HG02610 (cell line): ENCODE measurements around the gene HRC.
"Not testable (repeated sequence)": the region's sequence is repeated elsewhere in the genome, so short reads cannot be mapped to it uniquely, and the experiment has no call there.

Experiments
- ATAC-seq: cut with Tn5 transposase; IDR thresholded peaks from one replicate; pipeline ENCODE4 v1.9.1; 2021; ENCODE audit warnings: mild to moderate bottlenecking, moderate library complexity; ENCODE audit not compliant: unreplicated experiment

Gene HRC, protein sequence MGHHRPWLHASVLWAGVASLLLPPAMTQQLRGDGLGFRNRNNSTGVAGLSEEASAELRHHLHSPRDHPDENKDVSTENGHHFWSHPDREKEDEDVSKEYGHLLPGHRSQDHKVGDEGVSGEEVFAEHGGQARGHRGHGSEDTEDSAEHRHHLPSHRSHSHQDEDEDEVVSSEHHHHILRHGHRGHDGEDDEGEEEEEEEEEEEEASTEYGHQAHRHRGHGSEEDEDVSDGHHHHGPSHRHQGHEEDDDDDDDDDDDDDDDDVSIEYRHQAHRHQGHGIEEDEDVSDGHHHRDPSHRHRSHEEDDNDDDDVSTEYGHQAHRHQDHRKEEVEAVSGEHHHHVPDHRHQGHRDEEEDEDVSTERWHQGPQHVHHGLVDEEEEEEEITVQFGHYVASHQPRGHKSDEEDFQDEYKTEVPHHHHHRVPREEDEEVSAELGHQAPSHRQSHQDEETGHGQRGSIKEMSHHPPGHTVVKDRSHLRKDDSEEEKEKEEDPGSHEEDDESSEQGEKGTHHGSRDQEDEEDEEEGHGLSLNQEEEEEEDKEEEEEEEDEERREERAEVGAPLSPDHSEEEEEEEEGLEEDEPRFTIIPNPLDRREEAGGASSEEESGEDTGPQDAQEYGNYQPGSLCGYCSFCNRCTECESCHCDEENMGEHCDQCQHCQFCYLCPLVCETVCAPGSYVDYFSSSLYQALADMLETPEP

DNA sequence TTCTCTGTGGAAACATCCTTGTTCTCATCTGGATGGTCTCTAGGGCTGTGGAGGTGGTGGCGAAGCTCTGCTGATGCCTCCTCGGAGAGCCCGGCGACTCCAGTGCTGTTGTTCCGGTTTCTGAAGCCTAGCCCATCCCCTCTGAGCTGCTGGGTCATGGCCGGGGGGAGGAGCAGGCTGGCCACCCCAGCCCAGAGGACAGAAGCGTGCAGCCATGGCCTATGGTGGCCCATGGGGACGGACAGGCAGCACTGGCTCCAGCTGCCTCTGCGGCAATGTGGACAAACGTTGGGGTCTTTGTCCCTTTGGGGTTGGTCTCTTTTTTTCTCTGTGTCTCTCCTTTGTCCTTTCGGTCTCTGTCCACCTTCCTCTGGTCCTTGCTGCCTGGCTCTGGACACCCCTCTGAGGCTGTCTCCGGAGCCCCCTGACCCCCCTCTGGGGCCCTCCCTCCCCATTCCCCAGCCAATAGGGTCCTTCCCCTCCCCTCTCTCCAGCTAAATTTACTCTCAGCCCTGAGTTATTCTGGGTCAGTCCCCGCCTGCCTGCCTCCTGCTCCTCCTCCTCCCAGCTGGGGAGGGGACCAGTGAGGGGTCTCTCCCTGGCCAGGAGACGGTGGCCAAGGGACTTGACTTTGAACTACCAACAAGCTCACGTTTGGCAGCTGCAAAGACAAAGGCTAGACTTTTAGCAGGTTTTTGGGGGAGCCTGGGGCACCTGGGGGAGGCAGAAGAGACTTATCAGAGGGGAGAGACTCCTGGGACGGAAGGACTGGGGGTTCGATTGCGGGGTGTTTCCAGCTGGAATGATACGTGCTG lies at the start of gene HRC:
Gene HRC (minus strand): TSS at position 392 of the 815 bp plus-strand sequence. CDS start 159 bp downstream, at position 233.
- no peak for ATAC-seq

DNA sequence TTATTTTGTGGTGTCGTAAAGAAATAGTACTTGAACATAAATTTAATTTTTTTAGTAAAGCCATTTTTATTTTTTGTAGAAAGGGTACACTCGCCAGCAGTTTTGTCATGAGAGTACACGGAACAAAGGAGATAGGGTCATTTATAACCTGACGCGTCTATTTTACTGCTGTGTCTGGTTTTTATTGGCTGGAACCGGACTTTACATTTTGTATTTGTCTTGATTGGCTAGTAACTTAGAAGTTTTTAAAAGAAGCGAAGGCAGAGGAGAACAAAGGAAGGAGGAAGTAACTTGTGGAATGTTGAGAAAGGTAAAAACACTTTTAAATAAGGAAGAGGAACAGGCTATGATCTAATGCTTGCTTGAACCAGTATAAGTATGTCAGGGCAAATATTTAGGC lies 45.8 kb upstream of the HRC start:
- ATAC-seq = no peak

DNA sequence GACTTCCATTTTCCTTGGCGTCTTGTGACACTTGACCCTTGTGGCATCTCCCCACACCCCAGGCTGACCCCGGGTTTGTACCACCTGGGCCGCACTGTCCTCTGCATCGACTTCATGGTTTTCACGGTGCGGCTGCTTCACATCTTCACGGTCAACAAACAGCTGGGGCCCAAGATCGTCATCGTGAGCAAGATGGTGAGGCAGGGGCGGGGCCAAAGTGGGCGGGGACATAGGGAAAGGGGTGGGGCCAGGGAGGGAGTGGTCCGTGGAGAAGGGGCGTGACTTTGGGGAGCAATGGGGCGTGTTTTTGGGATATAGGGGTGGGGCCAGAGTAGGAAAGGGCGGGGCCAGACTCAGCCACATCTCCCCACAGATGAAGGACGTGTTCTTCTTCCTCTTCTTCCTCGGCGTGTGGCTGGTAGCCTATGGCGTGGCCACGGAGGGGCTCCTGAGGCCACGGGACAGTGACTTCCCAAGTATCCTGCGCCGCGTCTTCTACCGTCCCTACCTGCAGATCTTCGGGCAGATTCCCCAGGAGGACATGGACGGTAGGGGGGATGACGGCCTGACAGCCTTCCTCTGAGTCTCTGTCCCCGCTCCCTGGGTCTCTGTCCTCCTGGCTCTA lies 45.2 kb upstream of the HRC start:
- no peak for ATAC-seq

DNA sequence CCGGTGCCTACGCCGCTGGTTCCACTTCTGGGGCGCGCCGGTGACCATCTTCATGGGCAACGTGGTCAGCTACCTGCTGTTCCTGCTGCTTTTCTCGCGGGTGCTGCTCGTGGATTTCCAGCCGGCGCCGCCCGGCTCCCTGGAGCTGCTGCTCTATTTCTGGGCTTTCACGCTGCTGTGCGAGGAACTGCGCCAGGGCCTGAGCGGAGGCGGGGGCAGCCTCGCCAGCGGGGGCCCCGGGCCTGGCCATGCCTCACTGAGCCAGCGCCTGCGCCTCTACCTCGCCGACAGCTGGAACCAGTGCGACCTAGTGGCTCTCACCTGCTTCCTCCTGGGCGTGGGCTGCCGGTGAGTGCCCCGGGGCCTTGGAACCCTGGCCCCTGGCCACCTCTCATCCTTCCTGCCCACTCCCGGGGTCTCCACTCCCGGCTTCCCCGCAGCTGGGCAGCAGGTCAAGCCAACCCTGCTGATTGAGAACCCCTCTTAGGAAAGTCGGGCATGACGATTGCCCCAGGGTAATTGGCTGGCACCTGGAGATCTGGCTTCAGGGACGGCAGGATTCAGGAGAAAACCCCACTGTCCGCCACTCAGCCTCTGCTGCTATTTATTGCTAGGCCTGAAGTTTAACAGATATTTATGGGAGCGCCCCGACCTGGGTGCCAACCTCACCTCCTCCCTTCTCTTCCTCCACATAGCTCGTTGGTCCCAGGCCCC lies 41.5 kb upstream of the HRC start:
- ATAC-seq = no peak

DNA sequence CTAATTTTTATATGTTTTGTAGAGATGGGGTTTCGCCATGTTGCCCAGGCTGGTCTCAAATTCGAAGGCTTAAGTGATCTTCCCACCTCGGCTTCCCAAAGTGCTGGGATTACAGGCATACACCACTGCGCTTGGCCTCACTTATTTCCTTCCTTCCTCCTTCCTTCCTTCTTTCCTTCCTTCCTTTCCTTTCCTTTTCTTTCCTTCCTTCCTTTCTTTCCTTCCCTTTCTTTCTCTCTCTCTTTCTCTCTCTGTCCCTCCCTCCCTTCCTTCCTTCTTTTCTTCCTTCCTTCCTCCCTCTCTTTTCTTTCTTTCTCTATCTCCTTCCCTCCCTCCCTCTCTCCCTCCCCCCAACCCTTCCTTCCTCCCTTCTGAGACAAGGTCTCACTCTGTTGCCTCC lies 39.2 kb upstream of the HRC start:
- no peak for ATAC-seq

DNA sequence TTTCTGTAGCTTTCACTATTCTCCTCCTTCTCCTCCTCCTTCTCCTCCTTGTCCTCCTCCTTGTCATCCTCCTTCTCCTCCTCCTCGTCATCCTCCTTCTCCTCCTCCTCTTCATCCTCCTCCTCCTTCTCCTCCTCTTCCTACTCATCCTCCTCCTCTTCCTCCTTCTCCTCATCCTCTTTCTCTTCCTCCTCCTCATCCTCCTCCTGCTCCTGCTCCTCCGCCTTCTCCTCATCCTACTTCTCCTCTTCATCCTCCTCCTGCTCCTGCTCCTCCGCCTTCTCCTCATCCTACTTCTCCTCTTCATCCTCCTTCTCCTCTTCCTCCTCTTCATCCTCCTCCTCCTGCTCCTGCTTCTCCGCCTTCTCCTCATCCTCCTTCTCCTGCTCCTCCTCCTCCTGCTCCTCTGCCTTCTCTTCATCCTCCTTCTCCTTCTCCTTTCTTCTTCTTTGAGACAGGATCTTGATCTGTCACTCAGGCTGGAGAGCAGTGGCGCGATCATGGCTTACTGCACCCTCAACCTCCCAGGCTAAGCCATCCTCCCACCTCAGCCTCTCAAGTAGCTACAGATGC lies 38.7 kb upstream of the HRC start:
- no peak for ATAC-seq

DNA sequence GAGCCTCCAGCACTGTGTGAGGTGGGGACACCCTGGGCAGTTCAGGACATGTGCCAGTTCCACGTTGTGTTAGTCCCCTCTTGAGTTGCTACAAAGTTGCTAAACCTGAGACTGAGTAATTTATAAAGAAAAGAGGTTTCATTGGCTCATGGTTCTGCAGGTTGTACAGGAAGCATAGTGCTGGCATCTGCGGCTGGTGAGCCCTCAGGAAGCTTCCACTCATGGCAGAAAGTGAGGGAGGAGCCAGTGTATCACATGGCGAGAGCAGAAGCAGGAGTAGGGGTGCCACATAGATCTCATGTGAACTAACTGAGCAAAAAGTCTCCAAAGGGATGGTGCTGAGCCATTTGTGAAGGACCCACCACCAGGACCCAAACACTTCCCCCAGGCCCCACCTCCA lies 35.6 kb upstream of the HRC start:
- ATAC-seq = no peak

DNA sequence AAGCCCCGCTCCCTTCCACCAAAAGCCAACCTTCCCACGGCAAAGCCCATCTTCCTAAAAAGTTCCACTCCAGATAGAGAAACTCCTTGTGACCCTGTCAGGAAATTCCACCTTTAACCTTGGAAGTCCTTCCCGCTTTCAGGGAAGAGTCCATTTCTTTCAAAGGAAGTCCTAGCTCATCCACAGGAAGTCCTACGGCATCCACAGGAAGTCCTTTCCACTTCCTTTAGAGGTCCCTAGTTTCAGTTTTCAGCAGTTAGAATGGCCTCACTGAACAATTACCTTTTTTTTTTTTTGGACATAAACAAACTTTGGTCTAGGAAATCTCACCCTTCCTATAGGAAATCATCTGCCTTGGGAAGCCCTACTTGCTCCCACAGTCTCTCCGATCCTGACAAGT lies 34.1 kb upstream of the HRC start:
- ATAC-seq = no peak

DNA sequence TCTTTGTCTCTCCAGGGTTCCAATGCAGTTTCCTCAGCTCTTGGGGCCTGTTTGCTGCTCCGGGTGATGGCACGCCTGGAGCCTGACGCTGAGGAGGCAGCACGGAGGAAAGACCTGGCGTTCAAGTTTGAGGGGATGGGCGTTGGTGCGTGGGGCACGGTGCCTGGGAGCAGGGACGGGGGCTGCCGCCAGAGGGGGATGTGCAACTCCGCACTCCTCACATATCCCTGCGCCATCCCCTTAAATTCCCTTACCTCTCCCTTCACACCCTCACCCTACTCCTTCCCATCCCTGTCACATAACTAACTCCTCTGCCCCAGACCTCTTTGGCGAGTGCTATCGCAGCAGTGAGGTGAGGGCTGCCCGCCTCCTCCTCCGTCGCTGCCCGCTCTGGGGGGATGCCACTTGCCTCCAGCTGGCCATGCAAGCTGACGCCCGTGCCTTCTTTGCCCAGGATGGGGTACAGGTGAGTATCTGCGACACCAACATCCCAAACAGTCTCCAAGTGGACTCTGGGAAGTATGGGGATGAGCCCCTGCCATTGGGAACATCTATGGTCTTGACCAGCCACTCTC lies 33.5 kb upstream of the HRC start:
- no peak for ATAC-seq

DNA sequence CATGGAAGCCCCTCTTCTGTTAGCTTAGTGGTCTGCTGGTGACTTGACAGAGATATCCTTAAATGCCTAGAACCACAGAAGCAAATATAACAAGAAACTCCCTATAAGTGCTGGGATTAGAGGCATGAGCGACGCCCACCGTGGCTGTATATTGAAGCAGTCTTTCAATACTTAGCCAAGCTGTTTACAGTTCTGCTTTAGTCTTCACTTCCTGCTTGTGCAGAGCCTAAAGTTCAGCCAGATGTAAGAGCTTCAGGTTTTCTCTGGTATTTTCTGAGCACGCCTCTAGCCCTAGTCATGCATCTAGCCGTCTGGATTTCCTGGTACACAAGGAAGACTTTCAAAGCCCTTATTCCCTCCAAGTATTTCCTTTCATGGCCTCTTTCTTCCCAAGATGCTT lies 30.9 kb upstream of the HRC start:
- no peak for ATAC-seq

DNA sequence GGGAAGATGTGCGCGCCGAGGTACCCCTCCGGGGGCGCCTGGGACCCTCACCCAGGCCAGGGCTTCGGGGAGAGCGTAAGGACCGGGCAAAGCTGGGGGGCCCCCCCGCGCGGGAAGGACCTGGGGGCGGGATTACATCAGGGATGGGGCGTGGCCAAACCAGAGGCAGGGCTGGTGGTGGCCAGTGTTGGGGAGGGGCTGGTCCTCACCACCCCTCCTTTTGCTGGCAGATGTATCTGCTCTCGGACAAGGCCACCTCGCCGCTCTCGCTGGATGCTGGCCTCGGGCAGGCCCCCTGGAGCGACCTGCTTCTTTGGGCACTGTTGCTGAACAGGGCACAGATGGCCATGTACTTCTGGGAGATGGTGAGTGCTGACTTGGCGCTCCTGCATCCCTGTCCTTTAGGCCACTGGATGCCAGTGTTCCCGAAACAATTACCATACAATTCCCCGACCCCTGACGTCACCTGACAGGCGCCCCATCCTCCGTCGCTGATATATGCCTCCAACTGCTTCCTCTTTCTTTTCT lies 27.7 kb upstream of the HRC start:
- no peak for ATAC-seq

DNA sequence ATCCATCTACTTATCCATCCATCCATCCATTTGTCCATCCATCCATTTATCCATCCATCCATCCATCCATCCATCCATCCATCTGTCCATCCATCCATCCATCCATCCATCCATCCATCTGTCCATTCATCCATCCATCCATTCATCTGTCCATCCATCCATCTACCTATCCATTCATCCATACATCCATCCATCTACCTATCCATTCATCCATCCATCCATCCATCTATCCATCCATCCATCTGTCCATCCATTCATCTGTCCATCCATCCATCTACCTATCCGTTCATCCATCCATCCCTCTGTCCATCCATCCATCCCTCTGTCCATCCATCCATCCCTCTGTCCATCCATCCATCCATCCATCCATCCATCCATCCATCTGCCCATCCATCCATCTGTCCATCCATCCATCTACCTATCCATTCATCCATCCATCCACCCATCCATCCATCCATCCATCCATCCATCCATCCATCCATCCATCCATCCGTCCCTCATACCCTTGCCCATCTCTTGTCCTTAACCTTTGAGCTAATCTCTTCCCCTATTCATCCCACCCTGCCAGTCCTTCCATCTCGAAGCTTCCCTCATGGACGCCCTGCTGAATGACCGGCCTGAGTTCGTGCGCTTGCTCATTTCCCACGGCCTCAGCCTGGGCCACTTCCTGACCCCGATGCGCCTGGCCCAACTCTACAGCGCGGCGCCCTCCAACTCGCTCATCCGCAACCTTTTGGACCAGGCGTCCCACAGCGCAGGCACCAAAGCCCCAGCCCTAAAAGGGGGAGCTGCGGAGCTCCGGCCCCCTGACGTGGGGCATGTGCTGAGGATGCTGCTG lies 27.0 kb upstream of the HRC start:
- not testable (repeated sequence) for ATAC-seq

DNA sequence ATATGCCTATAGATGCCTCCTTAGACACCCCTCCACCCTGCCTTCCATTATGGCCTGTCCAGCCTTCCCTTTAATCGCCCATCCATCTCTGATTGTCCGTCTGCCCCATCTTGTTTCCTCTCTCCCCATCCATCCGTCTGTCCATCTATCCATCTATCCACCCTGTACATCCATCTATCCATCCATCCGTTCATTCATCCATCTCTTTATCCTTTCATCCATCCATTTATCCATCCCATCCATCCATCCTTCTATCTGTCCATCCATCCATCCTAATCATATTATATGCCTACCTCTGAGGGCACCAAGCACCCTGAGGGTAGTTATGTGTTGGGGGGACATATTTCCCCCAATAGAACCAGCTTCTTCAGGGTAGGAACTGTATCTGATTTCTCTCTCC lies 25.5 kb upstream of the HRC start:
- ATAC-seq = no peak

DNA sequence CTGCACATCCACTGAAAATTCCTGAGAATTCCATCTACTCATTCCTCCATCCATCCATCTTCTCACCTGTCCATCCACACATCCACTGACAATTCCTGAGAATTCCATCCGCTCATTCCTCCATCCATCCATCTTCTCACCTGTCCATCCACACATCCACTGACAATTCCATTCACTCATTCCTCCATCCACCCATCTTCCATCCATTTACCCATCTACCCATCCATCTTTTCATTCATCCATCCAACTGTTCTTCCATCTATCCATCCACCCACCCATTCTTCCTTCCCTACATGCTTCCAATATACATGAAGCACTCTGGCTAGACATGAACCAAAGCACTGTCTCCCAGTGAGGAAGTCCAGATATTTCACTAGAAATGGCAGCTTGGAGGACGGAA lies 18.0 kb upstream of the HRC start:
- no peak for ATAC-seq

DNA sequence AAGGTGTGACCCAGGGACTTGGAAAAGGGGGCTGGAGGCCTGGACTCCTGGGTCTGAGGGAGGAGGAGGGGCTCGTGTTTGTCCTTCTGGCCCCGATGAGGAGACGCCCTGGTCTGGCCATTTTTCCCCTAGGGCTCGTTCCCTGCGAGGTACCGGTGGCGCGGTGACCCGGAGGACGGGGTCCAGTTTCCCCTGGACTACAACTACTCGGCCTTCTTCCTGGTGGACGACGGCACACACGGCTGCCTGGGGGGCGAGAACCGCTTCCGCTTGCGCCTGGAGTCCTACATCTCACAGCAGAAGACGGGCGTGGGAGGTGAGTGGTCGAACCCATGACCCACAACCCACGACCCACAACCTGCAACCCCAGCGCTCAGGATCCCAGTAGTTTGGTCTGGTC lies 13.2 kb upstream of the HRC start:
- no peak for ATAC-seq

DNA sequence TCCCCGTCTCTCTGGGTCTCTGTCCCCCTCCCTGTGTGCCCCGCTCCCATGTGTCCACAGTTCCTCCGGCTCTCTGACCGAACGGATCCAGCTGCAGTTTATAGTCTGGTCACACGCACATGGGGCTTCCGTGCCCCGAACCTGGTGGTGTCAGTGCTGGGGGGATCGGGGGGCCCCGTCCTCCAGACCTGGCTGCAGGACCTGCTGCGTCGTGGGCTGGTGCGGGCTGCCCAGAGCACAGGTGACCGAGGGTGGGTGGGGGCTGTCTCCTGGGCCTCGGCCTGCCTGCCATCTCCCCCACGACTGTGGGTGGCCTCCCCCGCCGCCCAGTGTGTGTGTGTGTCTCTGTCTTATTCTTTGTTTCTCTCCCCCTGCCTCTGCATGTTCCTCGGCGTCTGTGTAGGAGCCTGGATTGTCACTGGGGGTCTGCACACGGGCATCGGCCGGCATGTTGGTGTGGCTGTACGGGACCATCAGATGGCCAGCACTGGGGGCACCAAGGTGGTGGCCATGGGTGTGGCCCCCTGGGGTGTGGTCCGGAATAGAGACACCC lies 12.7 kb upstream of the HRC start:
- ATAC-seq = no peak

DNA sequence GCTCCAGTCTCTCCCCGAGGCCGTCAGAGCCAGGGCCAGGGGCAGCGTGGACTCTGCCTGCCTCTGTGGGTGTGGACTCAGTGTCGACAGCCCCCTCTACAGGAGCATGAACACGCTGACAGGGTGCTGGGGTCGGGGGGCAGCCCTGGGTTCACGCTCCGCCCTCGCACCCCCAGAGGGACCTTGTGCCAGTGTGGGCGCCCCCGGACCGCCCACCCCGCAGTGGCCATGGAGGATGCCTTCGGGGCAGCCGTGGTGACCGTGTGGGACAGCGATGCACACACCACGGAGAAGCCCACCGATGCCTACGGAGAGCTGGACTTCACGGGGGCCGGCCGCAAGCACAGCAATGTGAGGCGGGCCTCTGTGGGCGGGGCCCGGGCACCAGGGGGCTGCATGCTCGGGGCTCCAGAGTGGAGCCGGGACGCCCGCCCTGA lies 10.7 kb upstream of the HRC start:
- ATAC-seq = no peak

DNA sequence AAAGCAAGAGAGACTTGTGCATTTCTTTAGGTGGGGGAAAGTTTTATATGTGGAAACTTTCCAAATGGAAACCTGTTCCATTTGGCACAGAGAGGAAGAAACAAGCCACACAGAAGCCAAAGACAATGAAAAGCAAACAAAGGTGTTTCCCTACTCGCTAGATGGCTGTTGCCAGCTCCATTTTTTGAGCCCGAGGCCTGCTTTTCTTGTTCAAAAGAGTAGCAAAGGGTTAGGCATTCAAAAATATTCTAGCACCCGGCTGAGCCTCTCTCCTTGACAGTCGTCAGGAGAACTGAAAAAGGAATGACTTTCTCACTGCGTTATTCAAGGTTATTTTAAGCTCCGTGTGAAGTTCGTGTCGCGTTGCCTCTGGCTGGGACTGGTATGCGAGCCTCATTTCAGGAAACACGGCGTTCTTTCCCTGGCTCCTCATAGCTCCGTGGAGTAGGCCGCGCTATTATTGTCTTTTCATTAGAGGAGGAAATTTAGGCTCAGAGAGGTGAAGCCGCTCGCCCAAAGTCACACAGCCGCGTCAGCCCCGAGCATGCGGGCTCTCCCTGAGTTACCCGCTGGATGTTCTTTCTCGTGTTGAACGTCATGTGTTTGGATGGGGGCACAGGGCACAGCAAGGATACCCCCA lies 10.0 kb upstream of the HRC start:
- no peak for ATAC-seq
